CD14-positive monocyte (primary cell): ENCODE data around the gene PON3. TPM values are rescaled to one million over a fixed set of nuclear protein-coding genes. Genes with fewer than 3 reads are reported as not detected.
"Not testable (repeated sequence)": the region's sequence is repeated elsewhere in the genome, so short reads cannot be mapped to it uniquely, and the experiment has no call there.

Experiments
- DNase-seq, 3 donors: peaks; one replicate each; pipeline ENCODE4 v3.0.0-alpha.2; 2011 to 2022
- H2AFZ ChIP-seq: 2 replicates; pipeline ENCODE4 v1.6.0; 2012; ENCODE audit warnings: mild to moderate bottlenecking, low read depth, low read length, inconsistent platforms; ENCODE audit not compliant: insufficient read depth, poor library complexity, severe bottlenecking
- H3K27ac ChIP-seq, 2 donors: 1 replicate in 1 of 2; 2 replicates in 1 of 2; pipeline ENCODE4 v1.5.1; 2012 to 2013; ENCODE audit warnings: low read length in 2 of 2, control low read depth in 1 of 2, inconsistent platforms in 1 of 2, low read depth in 1 of 2, mild to moderate bottlenecking in 1 of 2
- H3K27me3 ChIP-seq, 2 donors: one replicate each; pipeline versions ENCODE4 v1.6.0 to v1.6.1; 2011 to 2013; ENCODE audit warnings: low read length in 2 of 2; ENCODE audit not compliant: control insufficient read depth in 2 of 2, insufficient read depth in 2 of 2
- H3K36me3 ChIP-seq, 2 donors: replicated peaks in 1 of 2; 1 replicate in 1 of 2; 2 replicates in 1 of 2; pipeline versions ENCODE4 v1.5.1 to v1.6.1; 2012 to 2013; ENCODE audit warnings: low read length in 2 of 2, control low read depth in 1 of 2, inconsistent platforms in 1 of 2, mild to moderate bottlenecking in 1 of 2; ENCODE audit not compliant: insufficient read depth in 2 of 2, control insufficient read depth in 1 of 2
- H3K4me1 ChIP-seq, 2 donors: 1 replicate in 1 of 2; 2 replicates in 1 of 2; pipeline versions ENCODE4 v1.5.1 to v1.6.1; 2012 to 2013; ENCODE audit warnings: low read length in 2 of 2, control low read depth in 1 of 2, inconsistent platforms in 1 of 2, mild to moderate bottlenecking in 1 of 2, moderate library complexity in 1 of 2; ENCODE audit not compliant: insufficient read depth in 2 of 2, control insufficient read depth in 1 of 2
- H3K4me2 ChIP-seq: replicated peaks from 2 replicates; pipeline ENCODE3; 2012; ENCODE audit warnings: low read length, moderate library complexity, mild to moderate bottlenecking; ENCODE audit not compliant: poor library complexity, severe bottlenecking; ENCODE audit errors: extremely low read depth
- H3K4me3 ChIP-seq, 3 experiments: fragments of 200-600 bp in 1 of 3; sonication (generic) in 1 of 3; replicated peaks in 1 of 3; 1 replicate in 2 of 3; 2 replicates in 1 of 3; pipeline ENCODE4 v1.5.1; 2011 to 2013; ENCODE audit warnings: low read length in 3 of 3, mild to moderate bottlenecking in 3 of 3, control low read depth in 2 of 3, low read depth in 2 of 3, inconsistent platforms in 1 of 3, moderate library complexity in 1 of 3
- H3K79me2 ChIP-seq: 2 replicates; pipeline ENCODE4 v1.6.0; 2012; ENCODE audit warnings: mild to moderate bottlenecking, control low read depth, inconsistent platforms, low read length, moderate library complexity; ENCODE audit not compliant: insufficient read depth
- H3K9ac ChIP-seq: 2 replicates; pipeline ENCODE4 v1.6.0; 2017; ENCODE audit warnings: low read length, mild to moderate bottlenecking; ENCODE audit not compliant: insufficient read depth, poor library complexity, severe bottlenecking
- H3K9me3 ChIP-seq, 2 donors: replicated peaks in 1 of 2; 1 replicate in 1 of 2; 2 replicates in 1 of 2; pipeline versions ENCODE4 v1.5.1 to v1.6.1; 2012 to 2013; ENCODE audit warnings: low read length in 2 of 2, control low read depth in 1 of 2; ENCODE audit not compliant: control insufficient read depth in 1 of 2, insufficient read depth in 1 of 2
- H4K20me1 ChIP-seq: 2 replicates; pipeline ENCODE4 v1.6.0; 2012; ENCODE audit warnings: mild to moderate bottlenecking, low read length, control low read depth, moderate library complexity; ENCODE audit not compliant: insufficient read depth
- H3K27ac Mint-ChIP-seq, 7 donors: one replicate each; pipeline ENCODE4 v1.8.0; 2020; ENCODE audit warnings: mild to moderate bottlenecking in 7 of 7, mixed read lengths in 7 of 7, moderate library complexity in 6 of 7, inconsistent platforms in 2 of 7
- H3K27me3 Mint-ChIP-seq, 3 donors: one replicate each; pipeline ENCODE4 v1.8.0; 2021 to 2022; ENCODE audit warnings: low read depth in 3 of 3, mild to moderate bottlenecking in 3 of 3, mixed read lengths in 3 of 3, moderate library complexity in 3 of 3, inconsistent platforms in 1 of 3
- H3K36me3 Mint-ChIP-seq, 2 donors: one replicate each; pipeline ENCODE4 v1.8.0; 2020; ENCODE audit warnings: mixed read lengths in 2 of 2, inconsistent platforms in 1 of 2, mild to moderate bottlenecking in 1 of 2
- H3K4me1 Mint-ChIP-seq: one replicate; pipeline ENCODE4 v1.8.0; 2020; ENCODE audit warnings: mild to moderate bottlenecking, mixed read lengths
- H3K4me3 Mint-ChIP-seq, 2 donors: one replicate each; pipeline ENCODE4 v1.8.0; 2020; ENCODE audit warnings: mild to moderate bottlenecking in 2 of 2, mixed read lengths in 2 of 2, moderate library complexity in 1 of 2
- H3K9me3 Mint-ChIP-seq, 7 donors: one replicate each; pipeline ENCODE4 v1.8.0; 2020 to 2022; ENCODE audit warnings: mixed read lengths in 7 of 7, mild to moderate bottlenecking in 6 of 7, moderate library complexity in 6 of 7, inconsistent platforms in 2 of 7
- CTCF ChIP-seq: fragments of 200-600 bp; IDR thresholded peaks from one replicate; pipeline ENCODE4 v1.8.0; 2022; ENCODE audit warnings: antibody characterized with exemption, mild to moderate bottlenecking
- WGBS: methylation state at CpG from one replicate; pipeline ENCODE4 v1.1.5; 2013; ENCODE audit warnings: missing lambda C conversion rate; ENCODE audit not compliant: insufficient coverage; 5-methylcytosine and 5-hydroxymethylcytosine counted together
- intact Hi-C, 2 donors: fragments of 100-400 bp; cut with micrococcal nuclease; formaldehyde crosslinking; loops; one replicate each; pipeline versions ENCODE4 v1.15.0 to v1.15.1; 2023
- polyA plus RNA-seq, 3 donors: library from polyadenylated mRNA; depleted of rRNA in 1 of 3; unstranded in 2 of 3; stranded (reverse) in 1 of 3; fragments of 300-500 nt in 2 of 3; fragments of >200 nt in 1 of 3; fragmentation: Illumina TruSeq in 2 of 3; gene quantifications; 1 replicate in 2 of 3; 2 replicates in 1 of 3; pipeline ENCODE4 v1.2.3, GENCODE V29; 2012 to 2021

The PON3 gene
- polyA plus RNA-seq, 3 donors = not detected

GRCh38 chr7:95389516-95389915, 6.7 kb downstream of the PON3 start:
- WGBS = 95% methylated on average over 5 of the region's 7 CpGs
- no peak overlapping the region for H3K9ac ChIP-seq
- no peak overlapping the region for H3K27ac ChIP-seq
- no peaks in the 10 kb centered on the region for H3K79me2 ChIP-seq
- intact Hi-C loops = no loop called here
- no peaks in the 10 kb centered on the region for H3K4me1 ChIP-seq
- Mint-ChIP-seq H3K27me3 (peaks cover 6 to 7% (median 7%) of the 10 kb centered on the region in 3 donors), H3K4me1 (peaks cover 1% of the 10 kb centered on the region), H3K36me3 (no peaks in the 10 kb centered on the region), H3K27ac (no peak overlapping the region), H3K4me3 (no peak overlapping the region), H3K9me3 (peaks cover 5 to 18% (median 9%) of the 10 kb centered on the region in 7 donors)
- no peak for DNase-seq
- H2AFZ ChIP-seq = no peak overlapping the region
- no peaks in the 10 kb centered on the region for H4K20me1 ChIP-seq
- no peak for TF ChIP-seq CTCF
- no peaks in the 10 kb centered on the region for H3K9me3 ChIP-seq
- H3K27me3 ChIP-seq = no peaks in the 10 kb centered on the region
- H3K36me3 ChIP-seq = no peaks in the 10 kb centered on the region
- H3K4me2 ChIP-seq = no peak overlapping the region
- H3K4me3 ChIP-seq = no peak overlapping the region

GRCh38 chr7:95379457-95379856, 16.7 kb downstream of the PON3 start:
- H3K4me3 ChIP-seq, DNase-seq, intact Hi-C loops, H4K20me1 ChIP-seq, H3K27ac ChIP-seq, H2AFZ ChIP-seq, H3K9ac ChIP-seq, H3K4me1 Mint-ChIP-seq, H3K36me3 ChIP-seq, H3K4me2 ChIP-seq, H3K4me1 ChIP-seq, H3K27me3 ChIP-seq, H3K4me3 Mint-ChIP-seq, H3K36me3 Mint-ChIP-seq, H3K27me3 Mint-ChIP-seq, H3K27ac Mint-ChIP-seq, H3K79me2 ChIP-seq: not testable (repeated sequence)
- 94% methylated on average over 3 of the region's 10 CpGs for WGBS
- H3K9me3 Mint-ChIP-seq = peaks cover 17 to 27% (median 19%) of the 10 kb centered on the region in 7 donors
- H3K9me3 ChIP-seq = peaks cover 0 to 18% of the 10 kb centered on the region in 2 donors
